Type B pancreatic cell (in vitro differentiated cells): ENCODE results near the gene MYO1E. TPM values are rescaled to one million over a fixed set of nuclear protein-coding genes. Genes with fewer than 3 reads are reported as not detected.

Source experiments
- DNase-seq: peaks from one replicate; pipeline ENCODE4 v3.0.0; 2021; ENCODE audit warnings: mixed read lengths; ENCODE audit not compliant: unreplicated experiment; ENCODE audit errors: extremely low spot score
- H3K27ac Mint-ChIP-seq: 2 replicates; pipeline ENCODE4 v1.8.0; 2021; ENCODE audit warnings: mild to moderate bottlenecking, mixed read lengths
- H3K27me3 Mint-ChIP-seq: 2 replicates; pipeline ENCODE4 v1.8.0; 2021; ENCODE audit warnings: mixed read lengths
- H3K36me3 Mint-ChIP-seq: 2 replicates; pipeline ENCODE4 v1.8.0; 2021; ENCODE audit warnings: mixed read lengths
- H3K4me1 Mint-ChIP-seq: one replicate; pipeline ENCODE4 v1.8.0; 2021; ENCODE audit warnings: mixed read lengths; ENCODE audit not compliant: unreplicated experiment
- H3K4me3 Mint-ChIP-seq: 2 replicates; pipeline ENCODE4 v1.8.0; 2021; ENCODE audit warnings: mild to moderate bottlenecking, mixed read lengths
- H3K9me3 Mint-ChIP-seq: 2 replicates; pipeline ENCODE4 v1.8.0; 2021; ENCODE audit warnings: mixed read lengths
- total RNA-seq: library from RNA; stranded (reverse); gene quantifications from 2 replicates; pipeline ENCODE4 v1.2.1, GENCODE V29; 2021; ENCODE audit warnings: low replicate concordance
- TF ChIP-seq, protein P1 (sequence below): fragments of 200-600 bp; sonication (generic); conservative IDR thresholded peaks from 2 replicates; pipeline ENCODE4 v1.5.0; 2021; ENCODE audit warnings: antibody characterized with exemption, mild to moderate bottlenecking

MYO1E gene
- total RNA-seq, 1 donor from 2014 or later: 55.6 TPM

DNA sequence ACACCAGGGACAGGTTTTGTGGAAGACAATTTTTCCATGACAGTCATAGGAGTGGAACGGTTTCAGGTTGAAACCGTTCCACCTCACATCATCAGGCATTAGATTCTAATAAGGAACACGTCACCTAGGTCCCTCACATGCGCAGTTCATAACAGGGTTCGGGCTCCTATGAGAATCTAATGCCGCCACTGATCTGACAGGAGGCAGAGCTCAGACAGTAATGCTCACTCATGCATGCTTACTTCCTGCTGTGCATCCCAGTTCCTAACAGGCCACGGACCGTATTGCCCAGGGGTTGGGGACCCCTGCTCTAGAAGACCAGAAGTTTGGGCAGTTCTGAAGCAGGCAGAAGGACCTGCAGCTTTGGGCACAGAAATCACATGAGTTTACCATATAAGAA, 61.5 kb downstream of the MYO1E start:
- TF ChIP-seq, protein P1, sequence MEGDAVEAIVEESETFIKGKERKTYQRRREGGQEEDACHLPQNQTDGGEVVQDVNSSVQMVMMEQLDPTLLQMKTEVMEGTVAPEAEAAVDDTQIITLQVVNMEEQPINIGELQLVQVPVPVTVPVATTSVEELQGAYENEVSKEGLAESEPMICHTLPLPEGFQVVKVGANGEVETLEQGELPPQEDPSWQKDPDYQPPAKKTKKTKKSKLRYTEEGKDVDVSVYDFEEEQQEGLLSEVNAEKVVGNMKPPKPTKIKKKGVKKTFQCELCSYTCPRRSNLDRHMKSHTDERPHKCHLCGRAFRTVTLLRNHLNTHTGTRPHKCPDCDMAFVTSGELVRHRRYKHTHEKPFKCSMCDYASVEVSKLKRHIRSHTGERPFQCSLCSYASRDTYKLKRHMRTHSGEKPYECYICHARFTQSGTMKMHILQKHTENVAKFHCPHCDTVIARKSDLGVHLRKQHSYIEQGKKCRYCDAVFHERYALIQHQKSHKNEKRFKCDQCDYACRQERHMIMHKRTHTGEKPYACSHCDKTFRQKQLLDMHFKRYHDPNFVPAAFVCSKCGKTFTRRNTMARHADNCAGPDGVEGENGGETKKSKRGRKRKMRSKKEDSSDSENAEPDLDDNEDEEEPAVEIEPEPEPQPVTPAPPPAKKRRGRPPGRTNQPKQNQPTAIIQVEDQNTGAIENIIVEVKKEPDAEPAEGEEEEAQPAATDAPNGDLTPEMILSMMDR: no peak
- Mint-ChIP-seq H3K36me3 (no peaks in the 10 kb centered on the region), H3K4me1 (peaks cover 11% of the 10 kb centered on the region), H3K4me3 (no peak overlapping the region), H3K27me3 (no peaks in the 10 kb centered on the region), H3K9me3 (no peaks in the 10 kb centered on the region), H3K27ac (no peak overlapping the region)
- DNase-seq: no peak

DNA sequence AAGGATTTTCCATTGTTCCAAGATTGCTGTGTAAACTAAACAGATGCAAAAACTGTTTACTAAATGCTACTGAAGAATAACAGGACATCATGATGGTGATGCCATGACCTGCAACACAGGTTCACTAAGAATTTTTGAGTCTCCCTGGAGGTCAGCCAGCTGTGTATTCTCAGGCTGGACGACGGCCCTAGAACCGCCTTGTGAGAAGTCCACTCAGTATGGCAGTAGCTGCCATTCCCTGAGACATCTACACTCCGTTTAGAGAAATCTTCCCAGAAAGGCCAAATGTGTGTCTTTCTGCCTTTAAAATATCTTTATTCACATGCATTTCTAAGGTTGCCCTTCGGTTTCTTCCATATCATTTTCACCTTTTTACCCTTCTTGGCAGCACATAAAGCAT, 63.3 kb downstream of the MYO1E start:
- Mint-ChIP-seq H3K27ac (no peak overlapping the region), H3K36me3 (no peaks in the 10 kb centered on the region), H3K4me3 (no peak overlapping the region), H3K9me3 (no peaks in the 10 kb centered on the region), H3K4me1 (peaks cover 11% of the 10 kb centered on the region), H3K27me3 (no peaks in the 10 kb centered on the region)
- DNase-seq: no peak
- TF ChIP-seq, protein P1: no peak

DNA sequence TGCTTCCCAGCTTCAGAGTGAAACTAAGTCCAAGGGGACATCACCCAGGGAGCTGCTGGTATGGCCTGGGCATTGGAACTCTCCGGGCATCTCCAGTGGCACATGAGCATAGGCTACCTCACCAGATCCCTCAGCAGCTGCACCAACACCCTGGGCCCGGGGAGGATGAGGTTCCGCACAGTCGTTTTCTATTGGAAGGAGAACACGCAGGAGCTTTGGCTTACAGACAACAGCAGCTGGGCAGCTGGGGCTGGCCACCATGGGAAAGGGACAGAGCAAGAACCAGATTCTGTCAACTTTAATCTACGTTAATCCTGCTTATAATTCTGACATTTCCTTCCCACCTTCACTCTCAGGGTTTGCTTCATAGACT, 65.5 kb downstream of the MYO1E start:
- Mint-ChIP-seq H3K9me3 (no peaks in the 10 kb centered on the region), H3K36me3 (no peaks in the 10 kb centered on the region), H3K4me1 (no peaks in the 10 kb centered on the region), H3K27ac (no peak overlapping the region), H3K27me3 (no peaks in the 10 kb centered on the region), H3K4me3 (no peak overlapping the region)
- TF ChIP-seq, protein P1: no peak
- DNase-seq: no peak

DNA sequence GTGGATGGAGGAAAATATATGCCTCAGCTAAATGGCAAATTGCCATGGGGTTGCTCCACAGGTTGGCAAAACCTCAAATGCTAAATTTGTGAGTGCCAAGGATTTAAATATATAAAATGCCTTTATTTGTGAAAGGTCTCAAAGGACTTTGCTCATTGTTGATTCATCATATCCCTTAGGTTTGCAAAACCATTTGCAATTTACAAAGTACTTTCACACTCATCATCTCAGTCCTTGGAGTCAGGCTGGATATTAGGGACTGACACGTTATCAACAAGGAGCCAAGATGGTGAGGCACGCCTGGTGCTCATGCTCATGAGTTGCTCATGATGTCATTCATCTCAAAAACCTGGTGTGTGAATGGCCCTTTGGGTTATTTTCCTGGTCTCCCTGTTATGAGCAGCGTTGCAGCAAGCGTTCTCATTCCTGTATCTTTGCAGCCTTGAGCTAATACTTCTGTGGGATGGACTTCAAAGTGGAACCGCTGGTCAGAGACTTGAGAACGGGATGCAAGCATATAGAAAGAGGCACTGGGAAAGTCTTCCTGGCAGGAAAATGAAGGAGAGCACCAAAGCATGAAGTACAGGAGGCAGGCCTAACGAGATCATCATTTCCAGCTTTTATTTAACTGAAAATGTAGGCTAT, 66.0 kb downstream of the MYO1E start:
- no peaks in the 10 kb centered on the region for H3K36me3 Mint-ChIP-seq
- no peaks in the 10 kb centered on the region for H3K4me1 Mint-ChIP-seq
- no peaks in the 10 kb centered on the region for H3K27me3 Mint-ChIP-seq
- no peaks in the 10 kb centered on the region for H3K9me3 Mint-ChIP-seq
- H3K4me3 Mint-ChIP-seq: no peak overlapping the region
- TF ChIP-seq, protein P1: no peak
- DNase-seq: no peak
- H3K27ac Mint-ChIP-seq: no peak overlapping the region

DNA sequence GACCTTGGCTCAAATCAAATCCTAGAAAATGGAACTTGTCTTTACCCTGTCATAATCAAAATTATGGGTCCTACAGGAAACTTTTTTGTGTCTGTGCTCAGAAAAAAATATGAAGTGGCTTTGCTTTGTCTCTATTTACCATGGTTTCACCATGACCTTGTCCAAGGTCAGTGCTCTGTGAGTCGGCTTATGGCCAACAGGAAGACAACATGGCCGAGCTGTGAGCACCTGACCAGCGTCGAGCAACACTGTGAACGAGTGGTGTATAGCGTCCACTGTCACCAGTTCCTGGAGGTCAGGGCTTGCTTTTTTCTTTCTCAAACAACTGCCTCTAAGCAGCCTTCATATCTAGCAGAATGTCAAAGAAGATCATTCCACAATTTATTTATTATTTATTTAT, 67.9 kb downstream of the MYO1E start:
- H3K27me3 Mint-ChIP-seq: no peaks in the 10 kb centered on the region
- no peak overlapping the region for H3K27ac Mint-ChIP-seq
- H3K36me3 Mint-ChIP-seq: no peaks in the 10 kb centered on the region
- DNase-seq: no peak
- peaks cover 13% of the 10 kb centered on the region for H3K4me1 Mint-ChIP-seq
- no peaks in the 10 kb centered on the region for H3K9me3 Mint-ChIP-seq
- TF ChIP-seq, protein P1: no peak
- no peak overlapping the region for H3K4me3 Mint-ChIP-seq
